ENCODE data around the gene EXOSC7.

EXOSC7 gene

GRCh38 chr3:44958386-44958785, 17.7 kb upstream of the EXOSC7 start:
- no peak for DNase-seq
- no peak overlapping the region for H3K4me3 ChIP-seq (ENCODE audit: low read depth, low read length)
- TF ChIP-seq, protein P1, sequence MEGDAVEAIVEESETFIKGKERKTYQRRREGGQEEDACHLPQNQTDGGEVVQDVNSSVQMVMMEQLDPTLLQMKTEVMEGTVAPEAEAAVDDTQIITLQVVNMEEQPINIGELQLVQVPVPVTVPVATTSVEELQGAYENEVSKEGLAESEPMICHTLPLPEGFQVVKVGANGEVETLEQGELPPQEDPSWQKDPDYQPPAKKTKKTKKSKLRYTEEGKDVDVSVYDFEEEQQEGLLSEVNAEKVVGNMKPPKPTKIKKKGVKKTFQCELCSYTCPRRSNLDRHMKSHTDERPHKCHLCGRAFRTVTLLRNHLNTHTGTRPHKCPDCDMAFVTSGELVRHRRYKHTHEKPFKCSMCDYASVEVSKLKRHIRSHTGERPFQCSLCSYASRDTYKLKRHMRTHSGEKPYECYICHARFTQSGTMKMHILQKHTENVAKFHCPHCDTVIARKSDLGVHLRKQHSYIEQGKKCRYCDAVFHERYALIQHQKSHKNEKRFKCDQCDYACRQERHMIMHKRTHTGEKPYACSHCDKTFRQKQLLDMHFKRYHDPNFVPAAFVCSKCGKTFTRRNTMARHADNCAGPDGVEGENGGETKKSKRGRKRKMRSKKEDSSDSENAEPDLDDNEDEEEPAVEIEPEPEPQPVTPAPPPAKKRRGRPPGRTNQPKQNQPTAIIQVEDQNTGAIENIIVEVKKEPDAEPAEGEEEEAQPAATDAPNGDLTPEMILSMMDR (IDR thresholded peaks at IDR 0.05; ENCODE audit: low read depth, low read length): no peak
- no peaks in the 10 kb centered on the region for H3K27me3 ChIP-seq
- H3K4me1 ChIP-seq: no peaks in the 10 kb centered on the region
- H3K36me3 ChIP-seq: no peaks in the 10 kb centered on the region
- no peaks in the 10 kb centered on the region for H3K9me3 ChIP-seq

GRCh38 chr3:44960387-44961026, 15.5 kb upstream of the EXOSC7 start:
- Histone ChIP-seq H3K4me3 (ENCODE audit: low read depth, low read length) (no peak overlapping the region), H3K36me3 (no peaks in the 10 kb centered on the region), H3K4me1 (no peaks in the 10 kb centered on the region), H3K9me3 (no peaks in the 10 kb centered on the region), H3K27me3 (no peaks in the 10 kb centered on the region)
- TF ChIP-seq, protein P1 (IDR thresholded peaks at IDR 0.05; ENCODE audit: low read depth, low read length): no peak
- no peak for DNase-seq

DNA sequence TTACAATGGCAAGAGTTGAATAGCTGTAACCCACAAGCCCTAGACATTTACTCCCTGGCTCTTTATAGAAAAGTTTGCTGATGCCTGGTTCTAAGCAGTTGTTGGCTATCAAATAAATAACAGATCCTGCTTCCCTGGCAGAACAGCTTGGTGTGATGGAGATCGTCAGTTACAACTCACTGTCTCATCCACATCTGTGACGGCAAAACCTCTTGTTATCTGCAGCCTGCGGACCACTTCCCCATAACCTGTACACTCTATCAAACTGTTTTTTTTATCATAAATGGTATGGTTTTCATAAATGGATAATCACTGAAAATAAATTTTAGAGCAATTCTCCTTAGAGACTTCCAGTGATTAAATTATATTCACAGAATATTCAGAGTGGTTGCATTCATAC, 14.2 kb upstream of the EXOSC7 start:
- TF ChIP-seq, protein P1 (IDR thresholded peaks at IDR 0.05; ENCODE audit: low read depth, low read length): no peak

DNA sequence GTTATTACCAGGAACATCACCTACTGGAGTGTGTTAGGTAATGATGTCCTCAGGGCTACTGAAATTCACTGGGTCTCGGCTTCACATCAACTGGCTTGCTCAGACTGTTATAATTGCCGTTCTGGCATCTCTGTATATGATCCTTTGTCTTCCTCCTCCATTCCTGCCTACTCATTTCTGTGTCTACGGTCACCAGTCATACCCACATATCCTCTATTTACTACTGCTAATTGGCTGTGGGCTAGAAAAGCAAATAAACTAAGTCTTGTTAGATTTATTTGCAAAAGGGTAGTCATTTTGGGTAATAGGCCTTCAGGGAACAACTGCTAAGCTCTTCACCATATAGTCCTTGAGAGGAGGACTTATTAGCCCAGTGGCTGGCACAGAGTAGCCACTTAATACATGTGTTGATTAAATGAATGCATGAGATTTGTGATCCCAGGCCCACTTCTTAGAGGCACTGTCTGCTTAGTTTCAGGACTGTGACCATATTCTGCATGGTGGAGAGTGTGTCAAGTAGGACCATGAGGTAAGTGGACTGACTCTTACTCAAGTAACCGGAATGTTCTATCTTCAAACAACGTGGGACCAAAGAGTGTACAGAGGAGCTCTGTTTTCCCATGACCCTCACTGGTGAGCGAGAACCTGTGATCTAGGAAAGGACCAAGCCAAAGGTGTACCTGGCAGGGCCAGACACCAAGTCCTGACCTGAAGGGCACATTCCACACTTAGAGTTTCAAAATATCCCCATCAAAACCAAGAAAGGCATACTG, 13.2 kb upstream of the EXOSC7 start:
- Histone ChIP-seq H3K4me1 (no peaks in the 10 kb centered on the region), H3K27me3 (no peaks in the 10 kb centered on the region), H3K36me3 (no peaks in the 10 kb centered on the region), H3K4me3 (ENCODE audit: low read depth, low read length) (no peak overlapping the region), H3K9me3 (no peaks in the 10 kb centered on the region)
- TF ChIP-seq, protein P1 (IDR thresholded peaks at IDR 0.05; ENCODE audit: low read depth, low read length): no peak
- no peak for DNase-seq

More for the DNA sequence above, 14.2 kb upstream of the EXOSC7 start:
- Histone ChIP-seq H3K36me3 (no peaks in the 10 kb centered on the region), H3K27me3 (no peaks in the 10 kb centered on the region), H3K4me3 (ENCODE audit: low read depth, low read length) (no peak overlapping the region), H3K9me3 (no peaks in the 10 kb centered on the region), H3K4me1 (no peaks in the 10 kb centered on the region)
- no peak for DNase-seq

- no peaks in the 10 kb centered on the region for H3K27me3 ChIP-seq
- no peak overlapping the region for H3K4me3 ChIP-seq (ENCODE audit: low read depth, low read length)
- TF ChIP-seq, protein P1 (IDR thresholded peaks at IDR 0.05; ENCODE audit: low read depth, low read length): no peak
- H3K36me3 ChIP-seq: no peaks in the 10 kb centered on the region
- no peaks in the 10 kb centered on the region for H3K4me1 ChIP-seq
- DNase-seq: no peak
- no peaks in the 10 kb centered on the region for H3K9me3 ChIP-seq
These were observed 12.3 kb upstream of the EXOSC7 start for GRCh38 chr3:44963571-44964325.
